ENCODE measurements around the gene NOP16.
A peak's percentile ranks its signal among the peaks of the same experiment; 100 is the strongest.

The NOP16 gene

GRCh38 chr5:176361437-176362232 lies 26.8 kb downstream of the NOP16 start, which contains the start of gene KIAA1191:
Gene KIAA1191 (minus strand): TSS chr5:176361764. CDS start chr5:176359508, 2,256 bp downstream.
- peak; percentile 17 to 97 (median 88) for DNase-seq

GRCh38 chr5:176360894-176361436 lies 27.4 kb downstream of the NOP16 start:
- peak in 11 of 51 donors; percentile 20 to 53 (median 37) for DNase-seq

- DNase-seq: no peak
Measured at GRCh38 chr5:176359658-176360057, 28.7 kb downstream of the NOP16 start.

GRCh38 chr5:176356179-176356566 lies 32.2 kb downstream of the NOP16 start:
- DNase-seq: no peak

- no peak for DNase-seq
Measured at GRCh38 chr5:176355400-176356178, 32.8 kb downstream of the NOP16 start.

GRCh38 chr5:176353533-176353932 lies 34.9 kb downstream of the NOP16 start:
- no peak for DNase-seq

GRCh38 chr5:176352116-176352878 lies 36.1 kb downstream of the NOP16 start:
- no peak for DNase-seq

GRCh38 chr5:176350416-176350815 lies 38.0 kb downstream of the NOP16 start:
- DNase-seq: no peak

GRCh38 chr5:176342766-176343458 lies 45.5 kb downstream of the NOP16 start:
- DNase-seq: no peak

- no peak for DNase-seq
Measured at GRCh38 chr5:176342158-176342483, 46.3 kb downstream of the NOP16 start.

- DNase-seq: no peak
Measured at GRCh38 chr5:176341325-176342157, 46.9 kb downstream of the NOP16 start.

- DNase-seq: no peak
Measured at GRCh38 chr5:176339304-176339703, 49.1 kb downstream of the NOP16 start.

GRCh38 chr5:176337913-176338312 lies 50.5 kb downstream of the NOP16 start:
- no peak for DNase-seq

- no peak for DNase-seq
Measured at GRCh38 chr5:176334031-176334770, 54.2 kb downstream of the NOP16 start.

Measured in hypothalamus (tissue), 51 donors.